CD4-positive, alpha-beta T cell treated with Interleukin-15 for 4 hours (primary cell): ENCODE data around the gene DPP7.
"Not testable (repeated sequence)": the region's sequence is repeated elsewhere in the genome, so short reads cannot be mapped to it uniquely, and the experiment has no call there.

Experiments used
- DNase-seq: peaks from one replicate; pipeline ENCODE4 v3.0.0-alpha.2; 2020; ENCODE audit warnings: low spot score

DPP7 gene

DNA sequence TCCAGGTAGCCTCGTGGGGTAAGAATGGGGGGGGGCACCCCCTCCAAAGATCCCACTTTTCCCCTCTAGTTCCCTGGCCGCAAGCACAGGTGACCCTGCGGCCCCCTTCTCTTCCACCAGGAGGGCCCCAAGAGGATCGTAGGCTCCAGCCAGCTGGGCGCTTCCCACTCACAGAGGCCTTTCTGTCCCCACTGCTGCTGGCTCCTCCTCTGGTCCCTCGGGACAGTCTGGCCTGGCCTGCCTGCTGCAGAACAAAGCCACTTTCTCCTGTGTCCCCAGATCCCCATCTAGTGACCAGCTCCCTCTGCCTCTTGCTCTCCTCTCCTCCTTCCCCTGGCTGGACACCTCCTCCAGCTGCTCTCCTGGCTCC, 43.6 kb downstream of the DPP7 start:
- no peak for DNase-seq

DNA sequence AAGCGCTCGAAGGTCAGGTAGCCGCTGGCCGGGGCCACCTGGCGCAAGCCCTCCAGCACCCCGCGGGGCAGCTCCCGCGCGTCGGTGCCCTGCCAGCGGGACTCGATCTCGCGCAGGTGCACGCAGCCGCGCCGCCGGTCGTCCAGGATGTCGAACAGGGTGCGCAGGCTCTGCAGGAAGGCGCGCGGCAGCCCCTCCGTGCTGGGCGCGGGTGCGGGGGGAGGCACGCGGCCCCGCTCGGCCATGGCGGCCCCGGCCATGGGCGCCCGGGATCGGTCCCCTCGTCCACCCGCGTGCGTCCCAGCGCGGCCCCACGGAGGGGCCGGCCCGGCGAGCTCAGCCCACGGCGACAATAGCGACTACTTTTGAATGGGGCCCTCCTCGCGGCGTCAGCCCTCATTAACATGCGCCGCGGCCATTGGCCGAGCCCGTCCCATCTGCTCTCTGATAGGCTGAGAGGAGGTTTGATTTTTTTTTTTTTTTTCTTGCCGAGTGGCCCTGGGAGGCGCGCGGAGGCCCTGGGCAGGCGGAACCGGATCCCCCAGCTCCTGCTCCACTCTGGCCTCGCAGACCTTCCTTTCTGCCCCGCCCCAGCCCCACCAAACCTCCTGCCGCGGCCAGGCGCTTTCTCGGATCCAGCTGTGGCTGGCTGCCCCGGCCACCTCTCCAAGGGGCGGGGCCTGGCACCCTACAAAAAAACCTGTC, 44.2 kb downstream of the DPP7 start, which contains the start of gene SAPCD2:
TSS of gene SAPCD2 (minus strand) at position 357 of the 705 bp plus-strand sequence. CDS start at position 260, 97 bp downstream.
- DNase-seq = peak; percentile 82

DNA sequence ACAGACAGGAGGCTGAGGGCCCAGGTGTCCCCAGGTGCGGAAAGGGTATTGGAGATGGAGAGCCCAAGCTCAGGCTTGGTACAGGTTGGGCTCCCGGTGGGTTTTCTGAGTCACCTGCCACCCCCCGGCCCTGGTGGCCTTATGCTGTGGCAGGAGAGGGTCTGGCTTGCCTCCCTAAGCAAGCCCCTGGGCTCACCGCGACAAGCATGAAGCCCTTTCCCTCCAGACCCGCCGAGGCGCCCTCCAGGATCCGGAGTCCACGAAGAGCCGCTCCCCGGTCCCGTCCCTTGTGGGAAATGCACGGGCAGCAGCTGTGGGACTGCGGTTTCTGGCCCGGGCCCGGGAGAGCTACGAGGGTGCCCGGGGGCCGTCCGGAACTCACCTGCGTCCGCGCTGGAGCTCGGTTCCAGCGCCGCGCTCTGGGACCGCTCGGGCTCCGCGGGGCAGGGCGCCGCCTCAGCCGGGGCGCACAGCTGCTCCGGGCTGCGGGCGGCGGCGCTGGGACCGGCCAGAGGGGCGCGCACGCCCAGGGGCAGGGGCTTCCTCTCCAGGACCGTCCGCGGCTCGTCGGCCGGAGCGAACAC, 44.9 kb downstream of the DPP7 start:
- DNase-seq = no peak

DNA sequence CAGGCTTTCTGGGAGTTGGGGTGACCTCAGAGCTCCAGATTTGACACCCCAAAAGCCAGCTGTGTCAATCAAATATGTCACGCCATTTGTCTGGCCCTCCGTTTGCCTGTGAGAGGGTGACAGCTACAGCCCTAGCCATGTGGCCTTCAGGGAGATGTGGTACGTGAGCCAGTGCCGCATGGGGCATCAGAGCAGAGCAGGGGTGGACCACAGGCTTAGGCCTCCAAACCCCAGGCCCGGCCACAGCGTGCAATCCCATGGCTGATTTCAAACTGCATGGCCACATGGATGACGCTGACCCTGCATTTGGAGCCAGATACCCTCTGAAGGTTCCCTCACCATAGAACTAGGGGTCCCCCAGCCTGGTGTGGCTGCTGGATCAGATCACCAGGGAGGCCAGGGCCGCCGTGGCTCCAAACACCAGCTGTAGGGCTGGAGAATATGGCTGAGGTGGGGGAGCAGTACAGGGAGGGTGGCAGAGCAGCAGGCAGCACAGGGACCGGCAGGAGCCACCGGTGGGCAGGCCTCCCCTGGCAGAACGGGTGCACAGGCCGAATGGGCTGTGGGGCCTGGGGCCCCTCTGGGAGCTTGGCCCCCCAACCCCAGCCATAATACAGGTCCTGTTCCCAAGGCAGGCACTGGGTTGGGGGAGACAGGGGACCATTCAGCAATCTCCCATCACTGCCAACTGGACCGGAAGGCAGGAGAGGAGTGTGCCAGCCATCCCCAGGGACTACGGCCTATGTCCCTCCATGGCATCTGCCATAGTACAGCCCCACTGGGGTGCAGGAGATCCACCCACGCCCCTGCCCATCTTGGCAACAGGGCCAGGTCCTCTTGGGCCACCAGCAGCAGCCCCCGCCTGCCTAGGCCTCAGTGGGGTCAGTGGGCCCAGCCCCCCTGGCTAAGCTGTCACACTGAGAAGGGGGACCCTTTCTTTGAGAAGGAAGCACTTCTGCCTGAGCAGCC, 45.7 kb downstream of the DPP7 start:
- no peak for DNase-seq

DNA sequence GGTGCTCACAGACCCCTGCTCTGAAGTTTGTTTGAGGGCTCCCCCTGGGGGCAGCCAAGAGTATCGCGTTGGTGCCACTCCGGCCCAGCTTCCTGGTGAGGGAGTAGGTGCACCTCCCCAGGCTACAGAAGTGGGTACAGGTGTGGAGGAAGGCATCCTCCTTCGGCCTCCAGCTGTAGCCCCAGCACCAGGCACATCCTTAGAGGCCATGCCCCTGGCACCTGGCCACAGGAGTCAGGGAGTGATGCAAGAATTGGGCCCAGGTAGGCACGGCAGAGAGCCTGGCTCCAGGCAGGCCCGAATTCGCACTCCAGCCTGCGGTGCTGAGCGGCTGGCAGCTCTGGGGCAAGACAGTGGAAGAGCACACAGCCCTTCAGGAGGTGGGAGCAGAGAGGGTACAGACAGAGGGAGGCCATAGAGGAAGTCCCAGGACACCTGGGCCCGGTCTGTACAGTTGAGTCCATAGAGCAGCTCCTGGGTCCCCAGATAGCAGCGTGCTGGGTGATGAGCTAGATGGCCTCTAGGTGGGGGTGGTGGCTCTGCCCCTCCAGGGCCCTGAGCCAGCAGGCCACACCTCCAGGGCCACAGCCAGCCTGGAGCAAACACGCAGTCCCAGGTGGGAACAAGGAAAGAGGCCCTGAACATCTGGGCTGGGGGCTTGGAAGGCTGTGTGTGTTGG, 46.5 kb downstream of the DPP7 start:
- DNase-seq = peak; percentile 90

DNA sequence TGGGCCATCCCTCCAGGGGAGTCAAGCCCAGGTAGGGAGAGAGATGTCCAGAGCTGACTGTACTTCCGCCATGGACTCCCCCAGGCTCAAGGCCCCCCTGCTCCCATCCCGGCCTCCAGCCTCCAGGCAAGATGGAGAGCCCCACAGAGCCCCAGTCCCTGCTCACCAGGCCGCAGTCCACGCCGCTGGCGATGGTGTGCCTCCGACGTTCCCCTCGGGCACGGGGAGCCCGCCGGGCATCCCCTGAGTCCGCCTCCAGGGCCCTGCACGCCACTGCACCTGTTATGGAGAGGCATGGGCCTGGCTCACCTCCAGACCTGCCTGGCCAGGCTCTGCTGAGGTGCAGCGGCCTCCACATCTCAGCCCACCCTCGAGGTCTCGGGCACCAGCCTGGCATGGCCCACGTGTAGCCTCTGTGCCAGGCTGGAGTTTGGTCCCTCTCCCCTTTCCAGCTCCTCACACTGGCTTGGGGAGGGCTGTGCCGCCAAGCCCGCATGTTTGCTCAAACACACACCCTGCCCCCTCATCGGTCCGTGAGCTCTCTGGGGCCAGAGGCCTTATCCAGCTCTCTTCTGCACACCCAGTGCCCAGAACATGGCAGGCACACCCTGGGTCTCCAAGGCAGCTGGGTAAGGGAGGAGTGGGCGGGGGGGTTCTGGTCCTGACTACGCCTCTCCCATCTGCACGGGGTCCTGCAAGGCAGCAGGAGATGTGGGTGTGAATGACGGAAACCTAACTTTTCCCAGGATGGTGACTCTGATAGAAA, 48.3 kb downstream of the DPP7 start:
- DNase-seq = no peak

DNA sequence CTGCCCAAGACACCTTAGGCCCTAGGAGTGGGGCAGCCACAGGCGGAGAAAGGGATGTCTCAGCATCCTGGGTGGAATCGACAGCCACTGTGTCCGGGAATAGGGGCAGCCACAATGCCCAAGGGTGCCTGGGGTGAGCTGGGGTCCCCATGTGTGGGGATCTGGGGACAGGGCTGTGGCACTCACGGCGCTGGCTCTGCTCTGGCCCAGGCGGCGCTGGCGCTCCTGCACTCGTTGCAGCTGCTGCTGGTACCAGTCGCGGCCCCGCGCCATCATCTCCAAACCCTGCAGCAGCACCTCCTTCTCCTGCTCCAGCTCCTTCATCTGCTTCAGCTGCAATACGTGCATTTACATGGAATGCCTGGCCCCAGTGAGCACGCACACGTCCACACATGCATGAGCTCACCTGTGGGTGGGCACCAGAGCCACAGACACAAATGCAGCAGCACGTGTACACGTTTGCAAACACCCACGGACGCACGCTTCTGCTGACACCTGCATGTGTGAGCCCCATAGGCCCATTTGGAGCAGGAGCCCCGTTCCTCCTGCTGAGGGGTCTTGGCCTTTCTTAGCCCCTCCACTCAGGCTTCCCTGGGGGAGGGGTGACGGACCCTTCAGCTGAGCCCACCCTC, 49.1 kb downstream of the DPP7 start:
- DNase-seq = no peak

DNA sequence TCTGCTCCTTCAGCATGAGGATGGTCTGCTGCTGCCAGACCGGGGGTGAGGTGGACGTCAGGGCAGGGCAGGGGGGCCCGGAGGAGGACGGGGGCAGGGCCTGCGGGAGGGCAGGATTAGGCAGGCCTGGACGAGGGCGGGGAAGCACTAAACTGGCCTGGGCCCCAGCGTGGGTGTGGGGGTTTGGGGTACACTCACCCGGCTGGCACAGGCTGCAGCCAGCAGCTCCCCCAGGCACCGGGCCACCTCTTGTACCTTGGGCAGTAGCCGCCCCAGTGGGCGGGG, 49.7 kb downstream of the DPP7 start:
- no peak for DNase-seq

DNA sequence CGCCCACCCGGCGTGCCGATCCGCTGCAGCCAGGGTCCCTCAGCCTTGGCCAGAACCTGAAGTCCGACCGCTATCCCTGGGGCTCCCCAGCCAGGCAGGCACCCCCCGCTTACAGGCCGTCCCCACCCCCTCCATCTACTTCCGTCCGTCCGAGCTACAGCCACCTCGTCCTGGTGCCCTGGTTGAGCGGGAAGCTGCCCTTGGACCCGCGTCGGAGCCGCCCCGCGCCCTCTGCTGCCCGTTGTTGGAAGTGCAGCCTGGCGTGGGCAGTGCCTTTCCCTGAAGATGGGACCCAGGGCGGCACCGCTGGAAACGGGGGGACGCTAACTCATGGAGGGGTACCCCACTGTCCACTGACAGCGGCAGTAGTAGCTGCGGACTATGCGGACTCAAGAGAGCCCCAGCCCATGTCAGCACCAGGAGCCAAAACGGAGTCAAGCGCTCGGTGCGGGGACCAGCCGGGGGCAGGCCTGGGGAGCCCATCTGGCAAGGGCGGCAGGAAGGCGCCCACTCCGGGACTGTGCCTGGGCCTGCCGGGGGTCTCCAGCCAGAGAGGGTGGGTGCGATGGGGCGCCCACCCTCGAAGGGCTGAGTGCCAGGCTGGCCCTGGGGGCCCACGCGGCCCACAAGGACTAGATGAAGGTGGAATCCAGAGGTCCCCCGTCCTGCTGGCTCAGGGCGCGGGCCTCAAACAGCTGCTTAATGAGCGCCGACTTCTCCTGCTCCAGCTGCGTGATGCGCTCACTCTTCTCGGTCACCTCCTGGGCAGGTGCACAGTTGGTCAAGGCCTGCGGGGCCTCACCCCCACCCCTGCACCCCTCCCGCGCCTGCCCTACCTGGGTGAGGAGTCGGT, 50.3 kb downstream of the DPP7 start:
- DNase-seq = peak; percentile 55

DNA sequence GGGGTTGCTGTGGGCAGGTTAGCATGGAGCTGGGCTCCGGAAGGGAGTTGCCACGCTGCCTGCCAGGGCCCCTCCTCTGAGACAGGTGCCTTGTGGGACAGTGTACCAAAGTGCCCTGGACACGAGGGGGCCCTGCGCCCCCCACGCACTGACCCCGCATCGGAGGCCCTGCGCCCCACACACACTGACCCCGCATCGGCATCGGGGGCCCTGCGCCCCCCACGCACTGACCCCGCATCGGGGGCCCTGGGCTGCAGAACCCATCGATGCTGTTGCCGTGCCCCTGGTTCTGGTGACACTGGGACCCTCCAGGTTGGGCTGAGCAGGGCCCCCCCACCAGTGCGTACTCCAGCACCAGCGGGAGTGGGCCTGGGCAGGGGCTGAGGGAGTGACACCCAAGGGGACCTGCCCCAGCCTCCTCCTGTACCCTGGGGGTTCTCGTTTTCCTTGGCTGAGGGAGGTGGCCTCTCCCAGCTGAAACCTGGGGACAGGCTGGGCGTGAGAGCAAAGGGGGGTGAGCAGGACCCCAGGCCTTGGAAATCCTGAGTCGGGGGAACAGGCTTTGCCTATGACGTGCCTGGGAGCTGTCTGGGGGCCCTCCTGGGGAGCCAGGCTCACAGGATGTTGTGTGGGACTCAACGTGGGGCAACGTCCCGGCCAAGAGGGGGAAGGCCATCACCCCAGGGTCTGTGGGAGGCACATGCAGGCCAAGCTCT, 51.1 kb downstream of the DPP7 start:
- DNase-seq = no peak

DNA sequence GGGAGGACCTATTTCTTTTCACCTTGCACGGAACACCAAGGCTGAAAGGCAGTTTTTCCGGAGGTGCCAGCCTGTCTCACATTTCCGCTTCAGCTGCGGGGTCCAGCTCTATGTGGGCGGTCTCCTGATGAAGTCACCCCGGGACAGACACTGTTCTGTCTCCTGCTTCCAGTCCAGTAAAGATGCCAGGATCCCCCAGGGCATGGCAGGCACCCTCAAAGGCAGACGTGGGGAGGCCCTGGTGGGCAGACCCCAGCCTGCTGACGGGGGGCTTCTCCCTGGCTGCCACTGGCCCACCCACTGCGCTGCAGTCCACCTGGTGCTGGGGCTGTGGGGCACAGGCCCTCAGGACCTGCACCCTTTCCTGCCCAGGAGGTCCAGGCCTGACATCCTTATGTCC, 51.7 kb downstream of the DPP7 start:
- DNase-seq = not testable (repeated sequence)

DNA sequence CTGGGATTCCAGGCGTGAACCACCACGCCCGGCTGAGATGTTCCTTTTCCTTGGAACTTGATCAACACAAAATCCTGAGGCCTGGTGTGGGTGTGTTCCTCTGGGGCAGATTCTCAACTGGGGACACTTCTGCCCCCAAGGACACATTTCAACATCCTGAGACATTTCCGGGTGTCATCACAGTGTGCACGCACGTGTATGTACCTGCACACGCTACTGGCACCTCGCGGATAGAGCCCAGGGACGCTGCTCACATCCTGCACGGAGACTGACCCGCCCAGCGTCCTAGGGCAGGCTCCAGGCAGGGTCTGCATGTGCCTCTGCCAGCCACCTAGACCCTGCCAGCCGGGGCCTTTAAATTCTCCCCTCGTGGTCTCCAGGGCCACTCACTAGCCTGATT, 52.1 kb downstream of the DPP7 start:
- DNase-seq = no peak
